AG09319 (cell line): Measurements from ENCODE around the gene MFNG.

Source experiments
- DNase-seq: peaks from one replicate; pipeline ENCODE4 v3.0.0-alpha.2; 2010; ENCODE audit warnings: low read depth; ENCODE audit errors: extremely low read depth
- TF ChIP-seq, protein P1 (sequence below): IDR thresholded peaks from 2 replicates; pipeline ENCODE4 v1.5.1; 2011; ENCODE audit warnings: low read depth, mild to moderate bottlenecking, inconsistent platforms, low read length, moderate library complexity

Gene MFNG

DNA sequence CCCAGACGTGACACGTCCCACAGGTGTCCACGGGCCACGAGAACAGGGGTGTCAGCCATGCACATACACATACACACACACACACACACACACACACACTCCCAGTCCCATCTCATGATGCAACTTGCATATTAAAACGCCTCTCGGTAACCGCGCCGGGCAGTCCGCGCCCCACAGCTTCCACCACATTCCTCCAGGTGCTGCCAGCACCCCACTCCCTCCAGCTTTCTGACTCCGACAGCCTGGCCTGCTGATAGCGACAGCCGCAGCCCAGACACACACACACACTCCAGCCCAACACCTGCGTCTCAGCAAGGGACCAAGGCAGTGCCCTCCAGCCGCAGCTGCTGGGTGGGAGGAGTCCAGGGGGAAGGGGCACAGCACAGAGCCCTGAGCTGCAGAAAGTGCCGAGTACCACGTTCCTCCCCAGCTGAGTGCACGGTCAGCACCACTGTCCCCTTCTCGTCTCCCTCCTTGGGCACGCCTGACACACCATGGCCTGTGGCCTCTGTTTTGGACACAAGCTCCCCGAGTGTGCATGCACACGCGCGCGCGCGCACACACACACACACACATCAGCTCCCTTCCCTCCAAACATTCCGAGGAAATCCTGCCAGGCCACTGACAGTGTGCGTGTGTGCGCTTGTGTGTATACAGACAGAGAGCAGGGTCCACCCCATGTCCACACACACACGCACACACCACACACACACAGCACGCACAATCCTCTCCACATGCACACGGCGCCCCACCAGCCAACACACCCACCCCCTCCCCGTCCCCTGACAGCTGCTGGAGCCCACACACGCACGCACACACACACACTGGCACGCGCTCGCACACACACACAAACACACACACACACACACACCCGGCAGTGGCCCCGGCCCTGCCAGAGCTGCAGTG is 60.1 kb downstream of the MFNG start:
- no peak for DNase-seq
- TF ChIP-seq, protein P1, sequence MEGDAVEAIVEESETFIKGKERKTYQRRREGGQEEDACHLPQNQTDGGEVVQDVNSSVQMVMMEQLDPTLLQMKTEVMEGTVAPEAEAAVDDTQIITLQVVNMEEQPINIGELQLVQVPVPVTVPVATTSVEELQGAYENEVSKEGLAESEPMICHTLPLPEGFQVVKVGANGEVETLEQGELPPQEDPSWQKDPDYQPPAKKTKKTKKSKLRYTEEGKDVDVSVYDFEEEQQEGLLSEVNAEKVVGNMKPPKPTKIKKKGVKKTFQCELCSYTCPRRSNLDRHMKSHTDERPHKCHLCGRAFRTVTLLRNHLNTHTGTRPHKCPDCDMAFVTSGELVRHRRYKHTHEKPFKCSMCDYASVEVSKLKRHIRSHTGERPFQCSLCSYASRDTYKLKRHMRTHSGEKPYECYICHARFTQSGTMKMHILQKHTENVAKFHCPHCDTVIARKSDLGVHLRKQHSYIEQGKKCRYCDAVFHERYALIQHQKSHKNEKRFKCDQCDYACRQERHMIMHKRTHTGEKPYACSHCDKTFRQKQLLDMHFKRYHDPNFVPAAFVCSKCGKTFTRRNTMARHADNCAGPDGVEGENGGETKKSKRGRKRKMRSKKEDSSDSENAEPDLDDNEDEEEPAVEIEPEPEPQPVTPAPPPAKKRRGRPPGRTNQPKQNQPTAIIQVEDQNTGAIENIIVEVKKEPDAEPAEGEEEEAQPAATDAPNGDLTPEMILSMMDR = no peak

DNA sequence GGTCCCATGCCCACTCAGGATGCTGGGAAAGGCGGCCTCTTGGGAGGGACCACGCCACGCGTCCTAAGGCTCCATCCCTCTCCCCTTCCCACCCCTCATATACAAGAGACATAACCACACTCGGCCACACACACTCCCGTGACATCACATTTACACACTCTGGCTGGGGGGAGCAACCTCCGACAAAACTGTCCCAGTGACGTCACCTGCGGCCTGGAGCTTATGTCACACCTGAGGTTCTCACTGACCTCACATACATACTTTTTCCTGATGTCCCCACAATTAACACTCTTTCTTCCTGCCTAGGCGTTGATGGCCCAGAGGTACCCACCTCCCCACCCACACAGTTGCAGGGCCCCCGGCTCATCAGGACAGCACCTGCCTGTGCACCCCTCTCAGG is 60.8 kb downstream of the MFNG start:
- TF ChIP-seq, protein P1 = no peak
- no peak for DNase-seq

DNA sequence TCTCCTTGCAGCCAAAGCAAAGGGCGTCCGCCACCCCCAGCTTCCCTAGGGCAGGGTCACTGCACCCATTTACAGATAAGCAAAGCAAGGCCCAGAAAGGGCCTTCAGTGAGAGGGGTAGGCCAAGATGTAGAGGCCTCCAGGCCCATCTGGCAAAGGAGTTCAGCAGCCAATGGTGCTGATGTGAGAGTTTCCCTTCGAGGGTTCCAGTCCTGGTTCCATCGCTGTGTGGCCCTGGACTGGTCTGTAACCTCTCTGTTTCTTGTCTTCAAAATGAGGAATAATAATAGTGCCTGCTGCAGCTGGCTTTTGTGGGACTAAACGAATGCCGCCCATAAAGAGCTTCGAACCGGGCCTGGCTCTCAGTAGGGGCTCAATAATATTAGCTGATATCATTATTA is 62.9 kb downstream of the MFNG start:
- DNase-seq = no peak
- TF ChIP-seq, protein P1 = no peak

DNA sequence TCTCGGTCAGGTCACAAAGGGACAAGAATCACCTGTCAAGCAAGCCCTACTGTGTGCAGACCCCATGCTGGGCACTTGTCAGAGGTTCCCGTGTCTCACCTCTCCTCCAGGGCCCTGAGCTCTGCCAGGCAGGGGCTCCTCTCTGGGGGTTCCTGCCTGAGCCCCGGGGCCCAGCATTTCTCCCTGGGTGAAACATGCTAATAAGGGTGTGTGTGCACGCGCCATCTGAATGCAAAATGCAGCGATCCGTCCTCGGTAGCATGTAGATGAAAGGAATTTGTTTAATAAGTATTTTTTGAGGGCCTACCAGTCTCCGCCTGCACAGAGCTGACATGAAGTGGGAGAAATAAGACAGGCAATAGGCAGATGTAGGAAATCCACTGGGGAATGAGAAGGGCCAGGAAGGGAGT is 64.7 kb downstream of the MFNG start:
- DNase-seq = no peak
- TF ChIP-seq, protein P1 = no peak

DNA sequence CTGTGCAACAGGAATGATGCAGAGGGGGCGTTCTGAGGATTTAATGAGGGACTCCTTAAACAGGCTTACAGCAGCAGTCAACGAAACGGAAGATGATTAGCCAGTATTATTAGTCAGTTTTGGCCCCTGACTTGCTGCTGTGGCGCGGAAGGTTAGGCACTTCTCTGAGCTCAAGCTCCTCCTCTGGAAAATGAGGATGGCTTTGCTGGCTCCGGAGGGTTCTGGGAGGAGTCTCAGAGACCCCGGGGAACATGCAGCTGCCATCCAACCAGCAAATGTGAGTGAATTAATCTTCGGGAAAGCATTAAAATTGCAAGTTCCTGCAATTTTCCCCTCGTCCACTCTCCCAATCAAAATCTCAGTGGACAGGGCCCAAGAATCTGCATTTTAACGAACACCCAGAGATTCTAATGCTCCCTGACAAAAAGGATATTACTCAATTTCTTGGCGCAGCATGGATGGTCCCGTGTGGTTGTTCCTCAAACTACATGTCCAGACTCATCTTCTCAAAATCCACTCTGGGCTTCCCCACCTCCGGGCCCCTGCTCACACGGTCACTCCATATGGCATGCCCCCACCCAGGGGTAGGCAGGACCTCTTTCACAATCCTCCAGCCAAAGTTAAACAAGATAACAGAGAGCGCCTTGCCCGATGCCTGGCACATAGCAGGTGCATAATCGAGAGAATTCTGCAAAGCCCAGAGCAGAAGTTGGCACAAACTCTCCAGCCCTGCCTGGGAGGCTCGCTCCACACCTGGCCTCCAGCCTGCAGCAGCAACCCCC is 65.3 kb downstream of the MFNG start:
- no peak for DNase-seq
- TF ChIP-seq, protein P1 = no peak

DNA sequence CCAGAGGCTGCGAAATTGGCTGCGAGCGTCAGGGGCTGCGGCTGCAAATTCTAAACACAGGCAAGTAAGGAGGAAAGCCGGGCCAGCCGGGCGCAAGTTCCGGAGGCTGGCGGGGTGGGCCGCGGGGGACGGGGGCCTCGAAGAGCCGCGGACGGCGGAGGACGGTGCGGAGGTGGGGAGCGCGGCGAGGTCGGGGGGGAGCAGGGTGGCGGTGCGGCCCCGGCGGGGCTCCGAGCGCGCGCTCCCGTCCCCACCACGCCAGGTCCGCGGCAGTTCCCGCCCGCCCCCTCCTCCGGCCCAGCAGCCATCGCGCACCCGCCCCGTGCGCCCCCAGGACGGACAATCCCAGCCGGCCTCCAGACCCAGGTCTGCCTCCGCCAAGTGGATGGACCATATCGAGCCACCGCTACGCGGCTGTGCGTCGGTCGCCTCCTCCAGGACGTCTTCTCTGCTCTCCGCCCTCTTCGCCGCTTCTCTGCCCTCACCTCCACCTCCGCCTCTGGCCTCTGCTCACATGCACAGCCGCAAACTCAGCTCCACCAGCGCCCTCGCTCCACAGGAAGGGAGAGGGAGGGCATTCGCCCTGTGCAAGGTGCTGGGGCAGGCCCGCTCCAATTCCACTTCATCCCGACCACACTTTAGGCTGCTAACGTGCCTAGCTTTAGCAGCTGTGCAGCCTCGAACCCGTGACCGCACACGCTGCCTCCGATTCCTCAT is 66.1 kb downstream of the MFNG start:
- TF ChIP-seq, protein P1 = no peak

More for the DNA sequence above, 66.1 kb downstream of the MFNG start:
- DNase-seq = no peak
